ENCODE data around the gene DENND4A.

- no peak for TF ChIP-seq EZH2 (IDR thresholded peaks at IDR 0.05; ENCODE audit: borderline replicate concordance, low read depth, low read length, severe bottlenecking)
- no peak for TF ChIP-seq CTCF (IDR thresholded peaks at IDR 0.05; ENCODE audit: borderline replicate concordance, extremely low read depth, low read length, poor library complexity, severe bottlenecking)
These were observed 141.1 kb downstream of the DENND4A start for GRCh38 chr15:65651042-65651322.
